C4-2B (cell line): ENCODE data around the gene POMT1.

Source experiments
- H3K27ac ChIP-seq: fragments of 450-650 bp; 2 replicates; pipeline ENCODE4 v1.5.1; 2017
- CTCF ChIP-seq: fragments of 450-650 bp; conservative IDR thresholded peaks from 2 replicates; pipeline ENCODE4 v1.5.1; 2017; ENCODE audit warnings: mild to moderate bottlenecking
- ZFX ChIP-seq: fragments of 450-650 bp; IDR thresholded peaks from 2 replicates; pipeline ENCODE4 v1.6.1; 2017

The POMT1 gene

GRCh38 chr9:131516100-131516499 lies 13.4 kb downstream of the POMT1 start:
- TF ChIP-seq ZFX (no peak), CTCF (no peak)
- H3K27ac ChIP-seq, result no peak overlapping the region

- TF ChIP-seq ZFX (no peak), CTCF (no peak)
Measured at GRCh38 chr9:131516930-131517329, 14.2 kb downstream of the POMT1 start.

GRCh38 chr9:131517761-131518190 lies 15.1 kb downstream of the POMT1 start:
- TF ChIP-seq ZFX, result no peak
- no peak for TF ChIP-seq CTCF
- no peak overlapping the region for H3K27ac ChIP-seq

More at GRCh38 chr9:131516930-131517329, 14.2 kb downstream of the POMT1 start:
- H3K27ac ChIP-seq, result no peak overlapping the region

GRCh38 chr9:131518553-131518952 lies 15.8 kb downstream of the POMT1 start:
- no peak overlapping the region for H3K27ac ChIP-seq
- TF ChIP-seq ZFX (no peak), CTCF (no peak)

GRCh38 chr9:131520503-131520902 lies 17.8 kb downstream of the POMT1 start:
- TF ChIP-seq ZFX (no peak), CTCF (no peak)
- no peak overlapping the region for H3K27ac ChIP-seq

GRCh38 chr9:131521203-131521602 lies 18.5 kb downstream of the POMT1 start:
- H3K27ac ChIP-seq, result no peak overlapping the region
- TF ChIP-seq CTCF (no peak), ZFX (no peak)

- no peak for TF ChIP-seq ZFX
- no peak for TF ChIP-seq CTCF
- H3K27ac ChIP-seq, result no peak overlapping the region
Measured at GRCh38 chr9:131521822-131522221, 19.1 kb downstream of the POMT1 start.
